GM21390 (cell line): ENCODE measurements around the gene WWOX.

Experiments
- ATAC-seq: cut with Tn5 transposase; IDR thresholded peaks from one replicate; pipeline ENCODE4 v1.9.1; 2021; ENCODE audit not compliant: unreplicated experiment

The WWOX gene

DNA sequence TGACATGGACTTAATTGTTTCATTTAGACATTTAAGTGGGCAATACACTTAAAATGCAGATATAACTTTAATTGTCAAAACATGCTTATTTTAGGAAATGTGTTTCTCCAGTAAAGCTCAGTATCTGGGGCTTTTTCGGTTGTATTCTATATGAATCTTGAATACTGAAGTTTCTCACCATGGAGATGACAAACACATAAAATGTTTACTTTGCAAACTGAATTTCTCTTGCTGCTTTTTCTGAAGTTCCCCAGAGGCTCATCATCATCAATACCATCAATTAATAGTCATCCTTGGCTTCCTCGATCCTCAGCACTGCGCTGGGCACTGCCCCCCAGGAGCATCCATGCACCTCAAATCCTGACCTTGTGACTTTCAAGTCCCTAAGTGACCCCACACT is 227.3 kb downstream of the WWOX start:
- no peak for ATAC-seq

DNA sequence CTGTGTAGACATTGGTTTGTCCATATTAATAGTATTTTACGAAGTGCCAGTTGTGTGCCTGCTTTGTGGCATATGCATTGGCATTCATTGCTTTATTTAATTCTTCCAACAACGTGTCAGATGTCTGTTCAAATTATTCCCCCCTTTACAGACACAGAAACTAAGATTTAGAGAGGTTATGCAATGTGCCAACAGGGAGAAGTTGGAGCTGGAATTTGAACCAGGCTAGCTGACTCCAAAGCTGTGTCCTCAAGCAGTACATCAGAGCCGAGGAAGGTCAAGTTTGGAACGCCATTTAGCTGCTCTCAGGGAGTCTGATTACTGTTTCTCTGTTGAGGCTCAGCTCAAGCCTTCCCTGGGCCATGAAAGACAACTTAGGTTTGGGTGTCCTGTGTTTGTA is 232.3 kb downstream of the WWOX start:
- ATAC-seq, result no peak

DNA sequence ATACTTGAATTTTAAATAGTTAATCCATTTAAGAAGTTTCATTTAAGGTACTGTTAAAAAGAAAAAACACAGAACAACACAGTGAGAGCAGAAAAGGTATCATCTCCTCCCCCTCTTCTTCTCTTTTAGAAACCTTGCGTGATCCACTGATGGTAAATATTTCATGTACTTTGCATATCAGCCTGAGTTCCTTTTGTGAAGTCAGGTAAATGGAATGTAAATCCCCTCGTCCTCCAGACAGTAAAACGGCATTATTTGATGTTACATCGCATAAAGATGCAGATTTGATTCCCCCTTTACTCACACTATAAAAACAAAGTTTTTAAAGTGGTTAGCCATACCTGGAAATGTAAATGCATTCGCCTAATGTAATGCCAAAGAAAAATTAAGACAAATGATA is 234.4 kb downstream of the WWOX start:
- no peak for ATAC-seq

DNA sequence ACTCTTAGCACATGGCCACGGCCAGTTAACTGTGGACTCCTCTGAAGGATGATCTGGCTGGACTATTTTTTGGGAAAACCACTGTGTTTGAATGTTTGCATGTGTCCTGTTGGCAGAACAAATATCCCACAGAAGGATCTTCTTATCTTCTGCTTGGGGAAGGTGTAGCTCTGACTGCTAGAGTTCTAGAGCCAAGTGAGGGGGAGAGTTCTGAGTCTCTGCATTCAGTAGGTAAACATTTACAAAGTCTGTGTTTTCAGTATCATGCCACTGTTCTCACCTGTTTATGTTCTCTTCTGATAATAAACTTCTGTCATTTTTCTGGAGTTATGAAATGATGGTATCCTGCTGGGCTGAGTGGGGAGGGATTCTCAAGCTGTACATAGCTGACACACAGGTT is 241.1 kb downstream of the WWOX start:
- no peak for ATAC-seq

DNA sequence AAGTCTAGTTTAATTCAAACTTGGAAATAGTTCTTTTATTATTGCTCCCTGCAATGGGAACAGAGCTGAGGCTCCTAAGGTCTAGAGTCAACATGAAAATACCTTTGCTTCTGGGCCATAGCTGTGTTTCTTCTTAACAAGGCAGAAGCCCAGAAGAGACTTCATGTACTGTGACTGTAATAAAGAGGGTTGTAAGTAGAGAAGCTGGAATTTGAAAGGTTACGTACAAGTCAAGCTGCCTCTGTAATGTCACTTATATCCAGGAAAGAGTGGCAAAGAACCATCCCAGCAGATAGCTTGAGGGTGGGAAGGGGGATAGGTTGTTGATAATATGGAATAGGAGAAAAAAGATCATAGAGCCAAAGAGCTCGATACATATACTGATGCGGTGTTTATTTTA is 248.6 kb downstream of the WWOX start:
- no peak for ATAC-seq

DNA sequence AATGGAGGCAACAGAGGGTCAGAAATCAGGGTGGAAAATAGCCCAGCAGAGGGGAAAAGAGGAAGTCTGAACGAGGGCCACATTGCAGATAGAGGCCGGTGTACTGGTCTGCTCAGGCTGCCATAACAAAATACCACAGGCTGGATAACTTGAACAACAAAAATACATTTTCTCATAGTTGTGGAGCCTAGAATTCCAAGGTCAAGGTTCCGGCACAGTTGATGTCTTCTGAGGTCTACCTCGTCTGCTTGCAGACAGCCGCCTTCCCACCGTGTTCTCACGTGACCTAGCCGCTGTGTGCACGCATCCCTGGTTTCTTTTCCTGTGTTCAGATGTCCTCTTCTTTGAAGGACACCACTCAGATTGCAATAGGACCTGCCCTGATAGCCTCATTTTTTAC is 249.4 kb downstream of the WWOX start:
- no peak for ATAC-seq

DNA sequence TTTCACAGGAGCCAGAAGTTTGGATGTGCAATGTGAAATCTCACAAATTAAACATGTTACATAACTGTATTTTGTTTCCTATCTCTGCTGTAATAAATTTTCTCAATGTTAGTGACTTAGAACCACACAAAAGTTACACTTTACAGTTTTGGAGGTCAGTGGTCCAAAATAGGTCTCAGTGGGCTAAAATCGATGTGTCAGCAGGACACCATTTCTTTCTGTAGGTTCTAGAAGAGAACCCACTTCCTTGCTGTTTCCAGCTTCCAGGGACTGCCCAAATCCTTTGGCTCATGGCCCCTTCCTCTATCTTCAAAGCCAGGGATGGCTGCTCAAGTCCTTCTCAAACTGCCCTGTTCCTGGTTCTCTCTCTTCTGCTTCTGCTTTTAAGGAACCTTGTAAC is 252.7 kb downstream of the WWOX start:
- ATAC-seq, result no peak

DNA sequence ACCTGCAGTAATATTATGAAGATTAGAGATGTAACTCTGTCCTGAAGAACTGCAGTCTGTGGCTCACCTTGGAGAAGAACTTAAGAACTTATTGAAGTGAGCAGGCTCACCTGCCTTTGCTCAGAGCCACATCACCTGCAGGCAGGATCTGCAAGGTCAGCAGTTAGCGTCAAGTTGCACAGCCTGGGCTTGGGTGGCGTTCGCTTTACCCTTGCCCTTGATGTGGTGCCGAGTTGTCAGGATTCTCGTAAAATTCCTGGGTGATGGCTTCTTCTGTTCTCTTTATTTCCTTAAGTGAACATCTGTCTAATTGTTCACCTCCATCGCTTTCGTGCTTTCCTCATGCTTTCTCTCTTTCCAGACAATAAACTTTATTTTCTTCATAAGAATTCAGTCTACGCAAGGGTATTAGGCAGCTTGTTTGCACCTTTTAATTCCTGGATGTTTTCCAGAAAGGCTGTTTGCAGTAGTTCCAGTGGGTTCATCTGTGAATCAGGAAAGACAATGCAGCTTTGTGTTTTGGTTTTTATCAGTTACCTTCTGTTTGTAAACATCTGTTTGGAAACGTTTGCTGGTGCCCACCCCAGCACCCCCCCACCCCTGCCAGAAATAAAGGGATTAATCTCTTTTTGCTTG is 254.3 kb downstream of the WWOX start:
- ATAC-seq, result no peak

DNA sequence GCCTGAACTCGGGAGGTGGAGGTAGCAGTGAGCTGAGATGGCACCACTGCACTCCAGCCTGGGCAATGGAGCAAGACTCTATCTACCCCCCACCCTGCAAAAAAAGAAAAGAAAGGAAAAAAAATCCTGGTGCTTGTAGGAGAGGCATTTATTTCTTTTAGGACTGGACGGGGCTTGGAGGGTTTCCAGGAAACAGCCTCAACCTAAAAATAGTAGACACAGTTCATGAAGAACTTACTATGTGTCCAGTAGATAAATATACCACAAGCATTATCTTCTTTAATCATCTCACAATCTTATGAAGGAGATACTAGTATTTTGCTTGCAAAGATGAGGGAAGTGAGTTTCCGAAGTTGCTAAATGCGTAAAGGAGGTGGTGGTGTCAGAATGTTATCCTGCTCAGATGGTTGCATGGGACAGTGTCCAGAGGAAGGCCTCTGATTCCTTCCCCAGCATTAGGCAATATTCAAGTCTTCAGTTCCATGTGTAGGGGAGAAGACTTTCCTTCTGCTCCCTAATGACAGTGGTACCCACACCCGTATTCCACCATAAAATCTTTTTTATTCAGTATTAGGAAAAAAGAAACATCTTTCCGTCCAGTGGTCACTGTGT is 263.2 kb downstream of the WWOX start:
- ATAC-seq, result no peak

DNA sequence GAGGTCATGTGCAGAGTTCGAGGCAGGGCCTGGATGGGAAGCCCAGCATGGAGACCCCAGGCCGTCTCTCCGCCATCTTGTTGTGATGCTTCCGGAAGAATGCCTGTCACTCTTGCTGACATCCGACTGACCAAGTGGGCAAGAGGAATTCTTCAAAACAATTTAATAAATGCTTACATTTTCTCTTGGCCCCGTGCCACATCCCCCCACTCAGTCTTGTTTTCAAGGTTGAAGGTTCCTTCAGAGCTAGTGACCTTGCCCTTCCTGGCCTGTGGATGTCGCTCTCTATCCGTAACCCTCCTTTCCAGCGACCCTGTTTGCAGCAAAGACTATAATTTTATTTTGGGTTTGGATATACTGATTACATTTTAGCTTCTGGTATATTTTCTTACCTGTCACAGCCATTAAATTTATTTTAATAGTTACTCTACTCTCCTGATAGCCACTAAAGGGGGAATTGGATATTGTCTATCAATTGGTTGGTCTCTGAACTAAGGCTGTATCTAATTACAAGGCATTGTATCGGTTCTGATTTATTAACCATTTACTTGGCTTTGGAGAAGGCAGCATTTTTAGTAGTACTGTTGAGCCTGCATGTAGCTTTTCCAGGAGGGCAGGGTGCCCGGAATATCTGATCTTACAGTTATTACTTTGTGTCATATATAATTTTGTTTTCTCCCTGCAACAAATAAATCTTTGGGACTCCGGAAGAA is 264.5 kb downstream of the WWOX start:
- no peak for ATAC-seq

DNA sequence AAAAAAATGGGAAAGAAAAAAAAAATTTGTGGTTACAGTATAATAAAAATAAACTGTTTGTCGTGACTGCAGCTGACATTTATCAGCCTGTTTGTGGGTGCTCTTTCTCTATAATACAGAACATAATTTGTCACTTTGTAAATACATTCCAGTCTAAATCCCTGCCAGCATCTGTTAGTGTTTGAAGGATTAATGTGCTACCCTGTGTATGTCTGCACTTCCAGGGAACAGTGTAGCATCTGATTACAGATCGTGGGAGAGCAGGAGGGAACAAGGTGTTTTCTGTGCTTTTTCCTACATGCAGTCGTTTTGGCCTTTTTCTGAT is 265.1 kb downstream of the WWOX start:
- no peak for ATAC-seq

DNA sequence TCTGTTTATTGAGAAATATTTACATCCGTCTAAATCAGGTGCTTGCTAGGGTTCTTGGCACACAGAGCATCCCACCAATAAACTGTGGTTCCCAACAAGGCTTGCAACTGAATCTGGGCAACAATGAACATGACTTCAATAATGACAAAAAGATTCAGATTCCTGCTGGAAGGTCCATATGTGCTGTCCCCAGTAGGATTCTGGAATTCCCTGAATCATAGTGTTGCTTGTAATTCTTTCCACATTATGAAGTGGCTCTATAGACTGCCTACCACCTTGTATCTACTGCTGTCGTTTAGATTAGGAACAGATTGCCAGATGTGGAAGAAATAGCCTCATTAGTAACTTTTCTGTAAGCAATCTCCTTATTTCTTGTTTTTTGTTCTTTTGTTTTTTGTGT is 265.9 kb downstream of the WWOX start:
- no peak for ATAC-seq

DNA sequence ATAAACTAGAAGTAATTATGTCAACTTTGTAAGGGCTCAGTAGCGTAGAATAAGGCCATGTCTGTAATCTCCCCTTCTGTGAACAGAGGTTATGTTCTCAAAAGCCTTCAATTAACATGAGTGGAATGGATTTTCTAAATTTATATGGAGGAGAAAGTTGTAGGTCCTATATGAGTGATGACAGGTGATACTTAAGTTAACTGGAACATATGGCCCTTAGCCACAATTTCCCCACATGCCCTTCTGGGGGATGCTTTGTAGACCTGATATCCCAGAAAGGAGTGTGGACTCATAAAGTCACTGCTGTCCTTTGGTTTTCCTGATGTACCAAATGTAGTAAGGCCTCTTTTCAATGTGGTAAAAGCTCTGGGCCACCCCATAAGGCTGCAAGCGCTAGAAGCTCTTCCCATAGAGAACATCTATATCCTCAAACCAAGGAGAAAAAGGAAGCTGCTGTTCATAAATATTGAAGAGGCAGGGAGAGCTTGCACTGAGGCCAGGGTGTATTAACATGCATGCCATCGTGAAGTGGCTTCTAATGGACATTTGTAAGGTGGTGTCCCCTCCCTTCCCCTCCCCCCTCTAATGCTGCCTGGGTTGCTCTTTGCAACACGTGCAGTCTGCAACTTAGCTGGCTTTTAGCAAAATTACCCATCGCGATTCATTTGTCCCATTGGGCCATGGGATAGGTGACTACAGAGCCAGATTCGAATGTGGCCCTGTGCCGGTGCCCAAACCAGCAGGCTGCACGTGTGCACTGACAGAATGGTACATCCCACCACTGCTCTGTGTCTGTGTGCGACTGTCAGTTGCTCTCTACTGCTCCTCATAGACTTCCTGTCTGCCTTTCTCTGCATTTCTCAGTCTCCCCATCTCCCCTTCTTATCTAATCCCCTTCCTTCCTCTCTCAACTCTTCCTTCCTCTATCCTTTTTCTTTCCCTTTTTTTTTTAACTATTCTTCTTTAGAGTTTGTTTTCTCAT is 269.0 kb downstream of the WWOX start:
- no peak for ATAC-seq

DNA sequence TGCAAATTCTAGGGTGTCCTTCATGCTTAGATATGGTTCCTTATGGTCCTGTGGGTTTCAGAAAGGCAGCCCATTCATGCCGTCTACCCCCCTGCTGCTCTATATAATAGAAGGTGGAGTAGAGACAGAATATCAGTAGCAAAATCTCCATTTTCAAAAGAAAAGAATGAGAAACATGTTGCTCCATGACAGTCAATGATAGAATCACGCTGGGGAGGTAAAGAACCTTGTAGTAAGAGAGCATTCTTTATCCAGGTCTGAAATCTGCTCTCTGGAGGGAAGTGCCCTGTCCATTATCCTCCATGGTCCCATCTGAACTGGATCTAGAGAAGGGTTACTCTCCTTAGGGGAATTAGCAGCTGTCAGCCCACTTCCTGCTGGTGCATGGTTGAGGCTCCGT is 272.8 kb downstream of the WWOX start:
- ATAC-seq, result no peak

DNA sequence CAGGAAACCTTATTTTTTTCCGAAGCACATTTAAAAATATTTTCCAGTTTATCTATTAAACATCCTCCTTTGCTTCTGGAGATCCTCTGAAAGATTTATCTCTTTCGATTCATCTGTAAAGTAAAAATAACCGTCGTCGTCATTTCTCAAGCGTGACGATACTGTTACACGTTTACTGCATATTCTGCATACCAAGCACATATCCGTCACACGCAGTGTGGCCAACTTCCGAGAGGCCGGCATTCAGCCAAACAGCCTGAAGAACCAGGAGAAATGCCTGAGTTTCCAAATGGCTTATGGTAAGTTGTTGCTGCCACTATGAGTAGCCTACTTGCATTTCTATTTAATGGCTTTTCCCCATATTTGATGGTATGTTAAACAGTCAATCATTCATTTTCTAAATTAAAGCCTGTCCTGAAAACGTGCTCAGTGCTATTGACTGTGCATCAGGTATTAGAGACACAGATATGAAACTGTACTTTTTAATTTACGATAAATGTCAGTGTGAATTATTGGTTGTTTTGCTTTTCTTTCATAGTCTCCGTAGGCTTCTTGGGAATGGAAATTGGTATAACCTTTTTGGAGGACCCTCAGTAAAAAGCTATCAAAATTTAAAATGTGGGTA is 275.7 kb downstream of the WWOX start:
- no peak for ATAC-seq

DNA sequence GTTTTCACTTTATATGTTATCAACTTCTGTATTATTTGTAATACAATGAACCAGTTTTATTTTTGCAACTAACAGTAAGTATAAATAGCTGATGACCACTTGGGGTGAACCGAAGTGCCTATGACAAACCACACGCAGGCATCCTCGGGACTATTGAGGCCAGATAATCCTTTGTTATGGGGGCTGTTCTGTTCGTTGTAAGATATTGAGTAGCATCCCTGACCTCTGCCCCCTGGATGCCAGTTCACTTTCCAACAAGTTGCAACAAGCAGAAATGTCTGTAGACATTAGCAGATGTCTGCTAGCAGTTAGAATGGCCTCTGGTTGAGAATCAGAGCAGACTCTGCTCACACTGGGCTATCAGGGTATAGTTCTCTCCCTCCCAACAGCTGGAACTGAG is 277.0 kb downstream of the WWOX start:
- no peak for ATAC-seq

DNA sequence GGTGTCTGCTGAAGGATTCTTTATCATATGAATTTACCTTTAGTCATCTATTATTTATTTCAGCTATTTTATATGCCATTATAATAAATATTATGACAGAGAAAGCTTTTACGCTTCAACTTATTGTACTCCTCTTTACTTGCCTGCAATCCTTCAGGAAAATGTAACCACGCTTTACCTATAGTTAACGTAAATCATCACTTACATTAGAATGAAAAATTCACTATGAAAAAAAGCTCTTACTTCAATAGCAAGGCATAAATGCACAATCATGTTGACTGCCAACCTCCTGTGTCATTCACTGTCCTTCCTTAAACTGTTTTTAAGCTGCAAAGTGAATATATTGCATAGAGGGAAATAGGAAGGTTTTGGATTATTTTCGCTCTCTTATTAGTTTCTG is 277.9 kb downstream of the WWOX start:
- ATAC-seq, result no peak

DNA sequence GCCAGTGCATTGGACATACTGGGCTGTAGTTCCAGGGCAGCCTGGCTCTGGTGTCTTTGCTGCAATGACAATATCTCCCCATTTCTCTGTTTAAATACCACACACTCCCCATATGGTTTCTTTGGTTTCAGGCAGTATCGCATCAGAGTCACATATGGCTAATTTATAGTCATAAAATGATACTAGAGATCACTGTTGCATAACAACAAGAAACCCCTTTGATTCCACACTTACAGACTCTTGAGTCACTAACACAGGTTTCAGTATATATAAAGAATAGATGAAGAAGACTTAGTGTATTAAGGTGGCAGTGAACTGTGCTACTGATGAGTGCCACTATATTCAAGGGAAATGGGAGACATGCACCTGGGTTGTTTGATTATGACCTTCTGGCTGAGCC is 281.6 kb downstream of the WWOX start:
- ATAC-seq, result no peak

DNA sequence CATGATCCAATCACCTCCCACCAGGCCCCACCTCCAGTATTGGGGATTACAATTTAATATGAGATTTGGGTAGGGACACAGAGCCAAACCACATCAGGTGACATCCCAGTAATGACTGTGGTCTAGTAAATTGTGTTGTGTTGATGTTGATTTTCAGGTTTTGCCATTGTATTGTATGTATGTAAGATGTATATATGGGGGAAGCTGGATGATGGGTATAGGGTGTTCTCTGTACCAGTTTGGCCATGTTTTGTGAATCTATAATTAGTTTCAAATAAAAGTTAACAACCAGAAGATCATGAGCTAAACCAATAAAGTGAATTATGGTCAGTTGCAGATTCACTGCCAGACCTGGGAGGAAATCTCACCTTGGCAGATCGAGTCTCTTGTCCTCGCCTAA is 283.7 kb downstream of the WWOX start:
- no peak for ATAC-seq

DNA sequence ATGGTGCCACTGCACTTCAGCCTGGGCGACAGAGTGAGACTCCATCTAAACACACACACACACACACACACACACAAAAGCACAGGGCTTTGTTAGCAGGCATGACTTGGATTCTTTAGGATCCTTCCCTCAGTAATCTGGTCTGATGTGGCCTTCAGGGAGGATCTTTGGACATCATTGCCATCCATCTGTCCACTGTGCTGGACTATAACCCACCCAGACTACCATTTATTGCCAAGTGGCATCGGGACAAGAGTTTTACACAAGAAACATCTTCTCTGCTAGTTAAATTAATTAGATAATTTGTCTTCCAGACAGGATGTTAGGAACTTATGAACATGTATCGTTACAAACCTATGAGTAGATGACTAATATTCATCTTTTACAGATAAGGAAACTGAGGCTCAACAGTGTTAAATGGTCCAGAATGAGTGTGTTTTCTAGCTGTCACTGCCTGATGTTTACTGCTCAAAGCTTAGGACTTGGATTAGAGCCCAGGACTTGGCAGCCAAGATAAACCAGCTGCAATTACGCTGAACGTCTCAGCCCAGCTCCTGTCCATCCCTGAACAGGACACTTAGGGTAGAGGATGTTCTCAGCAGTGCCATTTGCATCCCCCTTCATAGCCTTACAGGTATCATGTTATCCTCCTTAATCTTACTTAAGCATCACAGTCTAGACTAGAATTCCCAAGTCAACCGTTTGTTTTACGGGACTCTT is 285.8 kb downstream of the WWOX start:
- no peak for ATAC-seq
